HG03097 (cell line): ENCODE results near the gene DPEP1.
"Not testable (repeated sequence)": the region's sequence is repeated elsewhere in the genome, so short reads cannot be mapped to it uniquely, and the experiment has no call there.

Source experiments
- ATAC-seq: cut with Tn5 transposase; IDR thresholded peaks from one replicate; pipeline ENCODE4 v1.9.1; 2021; ENCODE audit not compliant: unreplicated experiment, low FRiP score

Gene DPEP1

GRCh38 chr16:89617036-89617435 lies 3.6 kb downstream of the DPEP1 start:
- ATAC-seq: no peak

DNA sequence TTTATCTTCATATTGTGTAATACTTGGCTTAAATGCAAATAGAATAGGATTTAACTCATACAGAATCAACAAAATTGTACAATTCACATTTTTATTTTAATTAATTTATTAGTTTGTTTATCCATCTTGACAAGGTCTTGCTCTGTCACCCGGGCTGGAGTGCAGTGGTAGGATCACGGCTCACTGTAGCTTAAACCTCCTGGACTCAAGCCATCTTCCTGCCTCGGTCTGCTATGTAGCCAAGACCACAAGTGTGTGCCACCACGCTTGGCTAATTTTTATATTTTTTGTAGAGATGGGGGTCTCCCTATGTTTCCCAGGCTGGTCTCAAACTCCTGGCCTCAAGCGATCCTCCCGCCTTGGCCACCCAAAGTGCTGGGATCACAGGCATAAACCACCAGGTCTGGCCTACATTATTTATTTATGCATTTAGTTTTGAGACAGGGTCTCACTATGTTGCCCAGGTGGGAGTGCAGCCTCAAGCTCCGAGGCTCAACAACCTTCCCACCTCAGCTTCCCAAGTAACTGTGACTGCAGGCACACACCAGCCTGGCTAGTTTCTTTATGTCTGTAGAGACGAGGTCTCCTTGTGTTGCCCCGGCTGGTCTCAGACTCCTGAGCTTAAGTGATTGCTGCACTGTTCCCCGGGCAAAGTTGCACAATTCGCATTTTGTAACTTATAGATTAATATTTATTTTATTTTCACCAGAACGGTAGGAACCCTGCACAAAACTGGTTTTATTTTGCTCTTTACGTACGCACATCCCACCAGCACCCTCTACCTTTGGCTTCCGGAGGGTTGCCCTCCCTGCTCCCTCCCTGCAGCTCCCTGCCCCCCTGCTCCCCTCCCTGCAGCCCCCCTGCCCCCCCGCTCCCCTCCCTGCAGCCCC lies 4.9 kb downstream of the DPEP1 start:
- no peak for ATAC-seq

GRCh38 chr16:89619840-89620239 lies 6.4 kb downstream of the DPEP1 start:
- no peak for ATAC-seq

GRCh38 chr16:89620406-89620841 lies 7.0 kb downstream of the DPEP1 start:
- no peak for ATAC-seq

DNA sequence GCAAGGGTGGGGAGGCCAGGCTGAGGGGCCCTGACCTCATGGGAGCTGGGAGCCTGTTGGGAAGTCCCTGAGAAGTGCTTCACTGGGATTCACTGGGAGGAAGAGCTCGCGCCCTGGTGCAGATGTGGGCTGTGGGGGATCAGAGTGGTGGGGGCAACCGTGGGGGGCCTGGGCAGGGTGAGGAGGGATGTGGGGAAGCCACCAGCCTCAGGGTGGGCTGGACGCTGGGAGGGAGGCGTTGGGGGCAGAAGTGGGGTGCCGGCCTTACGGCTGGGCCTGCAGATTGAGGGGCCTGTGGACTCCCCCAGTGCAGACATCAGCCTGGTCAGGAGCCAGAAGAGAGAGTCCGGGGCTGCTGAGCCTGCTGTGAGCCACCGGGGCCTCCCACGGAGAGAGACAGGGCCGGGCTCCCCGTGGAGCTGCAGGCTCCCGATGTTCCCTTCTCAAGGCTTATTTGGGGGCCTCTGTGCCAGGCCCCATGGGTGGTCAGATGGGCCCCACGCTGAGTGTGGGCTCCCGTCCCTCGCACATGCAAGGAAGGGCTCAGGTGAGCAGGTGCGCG lies 7.8 kb downstream of the DPEP1 start:
- no peak for ATAC-seq

- ATAC-seq: no peak
Observed at GRCh38 chr16:89621698-89622409, 8.4 kb downstream of the DPEP1 start.

GRCh38 chr16:89623511-89624261 lies 10.2 kb downstream of the DPEP1 start:
- ATAC-seq: no peak

- no peak for ATAC-seq
Observed at GRCh38 chr16:89624777-89625761, 11.6 kb downstream of the DPEP1 start.

DNA sequence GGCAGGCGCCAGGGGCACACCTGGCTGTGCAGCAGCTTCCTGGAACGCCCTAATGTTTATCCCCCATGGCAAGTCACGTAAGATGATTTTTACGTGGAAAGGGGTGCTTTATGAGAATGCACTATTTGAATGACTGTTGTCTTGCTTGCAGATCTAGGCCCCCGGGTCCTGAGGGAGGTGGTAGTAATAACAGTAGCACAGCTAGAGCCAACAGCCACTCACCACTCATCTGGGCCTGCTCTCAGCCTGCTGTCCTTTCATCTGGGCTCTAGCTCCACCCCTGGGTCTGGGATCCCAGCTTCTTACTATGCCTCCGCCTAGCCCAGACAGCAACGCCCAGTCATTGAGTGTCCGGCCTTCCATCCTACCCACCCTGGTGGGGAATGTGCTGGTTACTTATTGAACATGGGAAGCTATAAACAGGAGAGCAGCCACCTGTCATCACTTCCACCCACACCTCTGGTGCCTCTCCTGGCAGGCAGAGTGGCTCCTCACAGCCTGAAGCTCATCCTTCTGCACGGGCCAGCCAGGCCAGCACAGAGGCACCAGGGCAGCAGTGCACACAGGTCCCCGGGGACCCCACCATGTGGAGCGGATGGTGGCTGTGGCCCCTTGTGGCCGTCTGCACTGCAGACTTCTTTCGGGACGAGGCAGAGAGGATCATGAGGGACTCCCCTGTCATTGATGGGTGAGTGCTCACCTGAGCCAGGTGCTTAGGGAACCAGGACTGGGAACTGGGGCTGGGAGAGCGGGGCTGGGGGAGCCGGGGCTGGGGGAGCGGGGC lies 16.6 kb downstream of the DPEP1 start:
- no peak for ATAC-seq

GRCh38 chr16:89633064-89633631 lies 19.7 kb downstream of the DPEP1 start:
- no peak for ATAC-seq

GRCh38 chr16:89634463-89635385 lies 21.3 kb downstream of the DPEP1 start:
- not testable (repeated sequence) for ATAC-seq

- no peak for ATAC-seq
Observed at GRCh38 chr16:89636663-89637062, 23.2 kb downstream of the DPEP1 start.

DNA sequence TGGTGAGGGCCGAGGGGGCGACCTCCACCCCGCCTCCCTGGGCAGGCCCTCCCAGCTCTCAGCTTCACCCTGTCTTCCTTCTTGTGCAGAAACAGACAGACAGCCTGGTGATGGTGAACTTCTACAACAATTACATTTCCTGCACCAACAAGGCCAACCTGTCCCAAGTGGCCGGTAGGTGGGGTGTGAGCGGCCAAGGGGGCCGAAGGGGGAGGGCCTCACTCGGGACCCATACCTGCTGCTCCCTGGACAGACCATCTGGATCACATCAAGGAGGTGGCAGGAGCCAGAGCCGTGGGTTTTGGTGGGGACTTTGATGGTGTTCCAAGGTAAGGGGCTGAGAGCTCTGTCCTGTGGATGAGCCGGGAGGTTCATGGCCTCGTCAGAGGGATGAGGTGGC lies 23.9 kb downstream of the DPEP1 start:
- no peak for ATAC-seq

DNA sequence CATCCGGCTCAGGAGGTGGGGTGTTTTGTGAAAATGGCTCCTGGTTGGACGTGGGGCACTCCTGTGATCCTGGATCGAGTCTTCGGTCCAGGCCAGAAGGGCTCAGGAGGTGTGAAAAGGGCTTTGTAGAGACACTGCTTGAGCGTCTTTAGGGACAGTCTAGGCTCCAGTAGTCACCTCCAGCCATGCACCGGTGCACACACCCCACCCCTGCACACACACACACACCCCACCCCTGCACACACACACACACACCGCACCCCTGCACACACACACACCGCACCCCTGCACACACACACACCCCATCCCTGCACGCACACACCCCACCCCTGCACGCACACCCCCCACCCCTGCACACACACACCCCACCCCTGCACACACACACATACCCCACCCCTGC lies 25.0 kb downstream of the DPEP1 start:
- ATAC-seq: no peak

GRCh38 chr16:89639385-89639784 lies 25.9 kb downstream of the DPEP1 start:
- no peak for ATAC-seq

DNA sequence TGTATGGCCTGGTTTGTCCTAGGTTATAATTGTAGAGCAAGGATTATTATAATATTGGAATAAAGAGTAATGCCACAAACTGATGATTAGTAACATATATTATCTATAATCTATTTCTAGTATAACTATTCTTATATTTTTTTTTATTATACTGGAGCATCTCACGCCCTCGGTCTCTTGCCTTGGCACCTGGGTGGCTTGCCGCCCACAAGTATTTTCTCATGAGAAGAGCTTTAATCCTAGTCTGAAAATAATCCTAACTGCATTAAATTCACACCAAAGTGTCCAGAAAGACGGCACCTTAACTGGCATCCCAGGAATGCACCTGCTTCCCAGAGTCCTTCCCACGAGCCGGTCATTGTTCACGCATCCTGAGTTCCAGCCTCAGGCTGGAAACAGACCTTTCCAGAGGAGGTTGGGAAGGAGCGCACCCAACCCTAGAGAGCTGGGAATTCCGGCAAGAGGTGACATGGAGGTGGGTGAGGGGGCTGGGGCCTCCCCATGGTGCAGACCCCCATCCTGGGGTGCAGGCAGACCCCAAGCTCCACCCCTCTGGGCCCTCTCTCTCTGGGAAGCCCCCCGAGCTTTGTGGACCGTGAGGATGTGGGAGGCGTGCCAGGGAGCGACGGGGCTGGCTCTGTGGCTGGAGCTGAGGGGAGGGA lies 28.1 kb downstream of the DPEP1 start:
- no peak for ATAC-seq

DNA sequence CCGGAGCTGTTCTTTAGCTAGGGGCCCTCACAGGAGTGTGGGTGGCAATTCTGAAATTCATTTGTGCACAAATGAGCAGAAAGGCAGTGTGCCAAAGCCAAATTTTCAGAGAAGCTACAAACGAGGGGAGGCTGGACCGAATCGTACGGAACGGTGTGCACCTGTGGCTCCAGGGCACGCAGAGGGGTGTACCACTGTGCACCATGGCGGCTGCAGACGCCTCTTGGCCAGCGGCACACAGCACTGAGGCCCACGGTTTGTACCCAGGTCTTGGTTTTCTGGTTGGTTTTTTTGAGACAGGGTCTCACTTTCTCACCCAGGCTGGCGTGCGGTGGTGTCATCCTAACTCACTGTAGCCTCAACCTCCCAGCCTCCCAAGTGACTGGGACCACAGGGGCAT lies 29.1 kb downstream of the DPEP1 start:
- no peak for ATAC-seq
